ENCODE results near the gene EDRF1. TPM values are rescaled to one million over a fixed set of nuclear protein-coding genes. Genes with fewer than 3 reads are reported as not detected.

Gene EDRF1
- total and polyA plus RNA-seq, 2 experiments from 2014 or later, result 10.1 to 28.9 TPM

DNA sequence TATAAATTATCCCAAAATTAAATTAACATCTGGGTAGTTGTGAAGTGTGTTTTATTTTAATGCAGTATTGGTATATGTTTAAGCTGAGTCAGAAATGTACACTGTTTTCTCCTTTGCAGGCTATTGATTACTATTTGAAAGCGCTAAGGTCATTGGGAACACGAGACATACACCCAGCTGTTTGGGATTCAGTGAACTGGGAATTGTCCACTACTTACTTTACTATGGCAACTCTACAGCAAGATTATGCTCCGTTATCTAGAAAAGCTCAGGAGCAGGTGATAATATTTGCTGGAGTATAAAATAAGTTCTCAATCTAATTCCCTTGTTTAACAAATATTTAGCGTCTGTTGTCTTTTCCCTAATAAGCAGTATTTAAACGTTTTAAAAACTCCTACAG, 27.9 kb downstream of the EDRF1 start:
- no peaks in the 10 kb centered on the region for H3K79me2 ChIP-seq
- H3K27me3 ChIP-seq, result no peaks in the 10 kb centered on the region
- no peaks in the 10 kb centered on the region for H3K4me1 ChIP-seq (ENCODE audit: insufficient read depth)
- DNase-seq (ENCODE audit: low spot score), result no peak
- H3K4me2 ChIP-seq, result no peak overlapping the region
- H2AFZ ChIP-seq, result no peak overlapping the region
- no peak overlapping the region for H3K27ac ChIP-seq
- no peaks in the 10 kb centered on the region for H3K36me3 ChIP-seq (replicated peaks; ENCODE audit: insufficient read depth, low read depth)
- H4K20me1 ChIP-seq (ENCODE audit: insufficient read depth, poor library complexity, severe bottlenecking), result no peaks in the 10 kb centered on the region
- 93% methylated on average over 5 of the region's 5 CpGs for WGBS (ENCODE audit: low lambda C conversion rate, missing lambda C conversion rate)
- H3K9me2 ChIP-seq (replicated peaks; ENCODE audit: insufficient read depth), result no peaks in the 10 kb centered on the region
- no peak for TF ChIP-seq EZH2phosphoT487 (IDR thresholded peaks at IDR 0.05; ENCODE audit: low read depth, severe bottlenecking, unreplicated experiment)
- no peak for TF ChIP-seq EZH2 (IDR thresholded peaks at IDR 0.05; ENCODE audit: borderline replicate concordance)
- TF ChIP-seq, protein P1, sequence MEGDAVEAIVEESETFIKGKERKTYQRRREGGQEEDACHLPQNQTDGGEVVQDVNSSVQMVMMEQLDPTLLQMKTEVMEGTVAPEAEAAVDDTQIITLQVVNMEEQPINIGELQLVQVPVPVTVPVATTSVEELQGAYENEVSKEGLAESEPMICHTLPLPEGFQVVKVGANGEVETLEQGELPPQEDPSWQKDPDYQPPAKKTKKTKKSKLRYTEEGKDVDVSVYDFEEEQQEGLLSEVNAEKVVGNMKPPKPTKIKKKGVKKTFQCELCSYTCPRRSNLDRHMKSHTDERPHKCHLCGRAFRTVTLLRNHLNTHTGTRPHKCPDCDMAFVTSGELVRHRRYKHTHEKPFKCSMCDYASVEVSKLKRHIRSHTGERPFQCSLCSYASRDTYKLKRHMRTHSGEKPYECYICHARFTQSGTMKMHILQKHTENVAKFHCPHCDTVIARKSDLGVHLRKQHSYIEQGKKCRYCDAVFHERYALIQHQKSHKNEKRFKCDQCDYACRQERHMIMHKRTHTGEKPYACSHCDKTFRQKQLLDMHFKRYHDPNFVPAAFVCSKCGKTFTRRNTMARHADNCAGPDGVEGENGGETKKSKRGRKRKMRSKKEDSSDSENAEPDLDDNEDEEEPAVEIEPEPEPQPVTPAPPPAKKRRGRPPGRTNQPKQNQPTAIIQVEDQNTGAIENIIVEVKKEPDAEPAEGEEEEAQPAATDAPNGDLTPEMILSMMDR (IDR thresholded peaks at IDR 0.05; ENCODE audit: poor library complexity), result no peak
- no peak overlapping the region for H3K4me3 ChIP-seq
- H3K9me3 ChIP-seq (ENCODE audit: low read depth), result no peaks in the 10 kb centered on the region

DNA sequence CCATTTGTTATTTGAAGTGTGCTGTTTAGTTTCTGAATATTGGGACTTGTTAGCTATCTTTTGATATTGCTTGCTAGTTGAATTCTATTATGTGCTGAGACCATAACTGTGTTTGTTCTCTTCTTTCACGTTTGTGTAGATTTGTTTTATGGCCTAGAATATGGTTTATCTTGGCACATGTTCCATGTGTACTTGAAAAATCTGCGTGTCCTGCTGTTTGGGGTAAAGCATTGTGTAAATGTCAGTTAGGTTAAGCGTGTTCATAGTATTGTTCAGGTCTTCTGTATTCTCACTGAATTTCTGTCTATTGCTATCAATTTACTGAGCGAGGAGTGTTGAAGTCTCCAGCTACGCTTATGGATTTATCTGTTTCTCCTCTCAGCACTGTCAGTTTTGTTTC, 36.7 kb downstream of the EDRF1 start:
- Histone ChIP-seq H3K27ac (no peak overlapping the region), H3K4me2 (no peak overlapping the region), H3K36me3 (replicated peaks; ENCODE audit: insufficient read depth, low read depth) (no peaks in the 10 kb centered on the region), H2AFZ (no peak overlapping the region), H3K9me2 (replicated peaks; ENCODE audit: insufficient read depth) (no peaks in the 10 kb centered on the region), H3K4me3 (no peak overlapping the region), H4K20me1 (ENCODE audit: insufficient read depth, poor library complexity, severe bottlenecking) (no peaks in the 10 kb centered on the region), H3K4me1 (ENCODE audit: insufficient read depth) (no peaks in the 10 kb centered on the region), H3K27me3 (no peaks in the 10 kb centered on the region), H3K79me2 (no peaks in the 10 kb centered on the region), H3K9me3 (ENCODE audit: low read depth) (no peaks in the 10 kb centered on the region)
- 86% methylated on average over 5 of the region's 5 CpGs for WGBS (ENCODE audit: low lambda C conversion rate, missing lambda C conversion rate)
- TF ChIP-seq EZH2phosphoT487 (IDR thresholded peaks at IDR 0.05; ENCODE audit: low read depth, severe bottlenecking, unreplicated experiment) (no peak), EZH2 (IDR thresholded peaks at IDR 0.05; ENCODE audit: borderline replicate concordance) (no peak)
- TF ChIP-seq, protein P1 (IDR thresholded peaks at IDR 0.05; ENCODE audit: poor library complexity), result no peak
- no peak for DNase-seq (ENCODE audit: low spot score)

DNA sequence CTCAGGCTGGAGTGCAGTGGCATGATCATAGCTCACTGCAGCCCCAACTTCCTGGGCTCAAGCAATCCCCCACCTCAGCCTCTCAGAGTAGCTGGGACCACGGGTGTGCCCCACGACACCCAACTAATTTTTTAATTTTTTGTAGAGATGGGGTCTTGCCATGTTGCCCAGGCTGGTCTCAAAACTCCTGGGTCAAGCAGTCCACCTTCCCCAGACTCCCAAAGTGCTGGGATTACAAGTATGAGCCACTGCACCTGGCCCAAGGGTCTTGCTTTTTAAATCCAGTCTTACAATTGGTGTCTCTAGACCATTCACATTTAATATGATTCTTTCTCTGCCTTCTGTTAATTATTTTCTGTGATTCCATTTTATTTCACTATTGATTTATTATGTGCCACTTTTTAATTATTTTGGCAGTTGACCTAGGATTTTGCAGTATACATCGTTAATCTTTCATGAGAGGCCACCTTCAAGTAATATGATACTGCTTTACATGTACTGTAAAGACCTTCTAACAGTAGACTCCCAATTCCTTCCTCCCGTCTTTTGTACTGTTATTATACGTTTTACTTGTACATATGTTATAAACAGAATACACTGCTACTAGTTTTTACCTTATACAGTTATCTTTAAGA, 37.5 kb downstream of the EDRF1 start:
- no peak overlapping the region for H2AFZ ChIP-seq
- no peaks in the 10 kb centered on the region for H3K4me1 ChIP-seq (ENCODE audit: insufficient read depth)
- no peak overlapping the region for H3K4me2 ChIP-seq
- no peaks in the 10 kb centered on the region for H3K9me3 ChIP-seq (ENCODE audit: low read depth)
- 85% methylated on average over 5 of the region's 5 CpGs for WGBS (ENCODE audit: low lambda C conversion rate, missing lambda C conversion rate)
- no peak overlapping the region for H3K4me3 ChIP-seq
- DNase-seq (ENCODE audit: low spot score), result no peak
- H3K9me2 ChIP-seq (replicated peaks; ENCODE audit: insufficient read depth), result no peaks in the 10 kb centered on the region
- no peaks in the 10 kb centered on the region for H3K27me3 ChIP-seq
- H4K20me1 ChIP-seq (ENCODE audit: insufficient read depth, poor library complexity, severe bottlenecking), result no peaks in the 10 kb centered on the region
- no peak for TF ChIP-seq EZH2phosphoT487 (IDR thresholded peaks at IDR 0.05; ENCODE audit: low read depth, severe bottlenecking, unreplicated experiment)
- no peak for TF ChIP-seq EZH2 (IDR thresholded peaks at IDR 0.05; ENCODE audit: borderline replicate concordance)
- TF ChIP-seq, protein P1 (IDR thresholded peaks at IDR 0.05; ENCODE audit: poor library complexity), result no peak
- no peaks in the 10 kb centered on the region for H3K36me3 ChIP-seq (replicated peaks; ENCODE audit: insufficient read depth, low read depth)
- no peaks in the 10 kb centered on the region for H3K79me2 ChIP-seq
- H3K27ac ChIP-seq, result no peak overlapping the region

Measured in hepatocyte (in vitro differentiated cells).